Adrenal gland (tissue), 5 donors: Measurements from ENCODE around the gene FRMD8.
A peak's percentile ranks its signal among the peaks of the same experiment; 100 is the strongest.

Source experiments
- POLR2A ChIP-seq, 2 donors: fragments of 450-650 bp; IDR thresholded peaks; one replicate each; pipeline ENCODE4 v1.6.1; 2017; ENCODE audit warnings: antibody characterized with exemption in 2 of 2, mild to moderate bottlenecking in 2 of 2, moderate library complexity in 1 of 2
- TF ChIP-seq, protein P1 (sequence below), 6 experiments: fragments of 450-650 bp in 4 of 6; fragments of 200-600 bp in 2 of 6; sonication (generic) in 1 of 6; IDR thresholded peaks; 1 replicate in 5 of 6; 2 replicates in 1 of 6; pipeline versions ENCODE4 v1.5.1 to v1.8.0; 2016 to 2021; ENCODE audit warnings: antibody characterized with exemption in 6 of 6, mild to moderate bottlenecking in 2 of 6, moderate library complexity in 1 of 6
- donor health status: DM: no; HTN: no; CAD: no.

DNA sequence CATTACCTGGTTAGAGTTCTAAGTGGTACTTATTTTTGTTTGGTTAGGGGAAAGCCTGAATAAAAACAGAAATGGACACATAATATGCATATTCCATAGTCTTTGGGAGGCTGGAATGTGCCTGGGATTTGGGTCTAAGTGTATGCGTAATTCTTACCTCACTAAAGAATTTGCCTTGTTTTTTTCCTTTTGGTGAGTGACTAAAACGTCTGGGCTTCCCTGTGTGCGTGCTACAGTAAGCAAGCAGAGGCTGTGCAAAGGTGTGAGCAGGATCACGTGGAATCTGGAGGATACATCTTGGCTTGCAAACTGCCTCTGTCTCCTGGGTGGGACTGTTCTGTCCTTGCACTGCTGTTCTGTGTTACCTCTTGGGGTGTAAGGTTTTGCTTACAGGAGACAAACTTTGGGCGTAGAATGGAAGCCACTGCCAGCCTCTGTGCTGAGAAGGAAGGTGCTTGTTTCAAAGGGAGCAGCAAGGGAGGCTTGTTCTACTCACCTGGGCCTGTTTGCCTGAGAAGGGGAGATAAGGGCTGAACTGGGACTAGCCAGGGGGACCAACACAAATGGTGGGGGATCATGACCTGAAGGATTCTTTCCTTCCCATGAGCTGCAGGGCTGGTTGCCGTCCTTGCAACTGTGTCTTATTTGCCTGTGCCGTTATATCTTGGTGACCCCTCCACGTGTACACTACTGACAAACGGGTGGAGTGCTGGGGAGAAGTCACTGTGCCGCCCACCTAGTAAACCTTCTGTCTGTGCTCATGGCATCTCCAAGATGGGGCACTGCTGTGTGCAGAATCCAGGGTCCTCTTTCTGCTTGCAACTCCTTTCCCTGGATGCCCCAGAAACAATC lies 40.6 kb downstream of the FRMD8 start:
- TF ChIP-seq, protein P1, sequence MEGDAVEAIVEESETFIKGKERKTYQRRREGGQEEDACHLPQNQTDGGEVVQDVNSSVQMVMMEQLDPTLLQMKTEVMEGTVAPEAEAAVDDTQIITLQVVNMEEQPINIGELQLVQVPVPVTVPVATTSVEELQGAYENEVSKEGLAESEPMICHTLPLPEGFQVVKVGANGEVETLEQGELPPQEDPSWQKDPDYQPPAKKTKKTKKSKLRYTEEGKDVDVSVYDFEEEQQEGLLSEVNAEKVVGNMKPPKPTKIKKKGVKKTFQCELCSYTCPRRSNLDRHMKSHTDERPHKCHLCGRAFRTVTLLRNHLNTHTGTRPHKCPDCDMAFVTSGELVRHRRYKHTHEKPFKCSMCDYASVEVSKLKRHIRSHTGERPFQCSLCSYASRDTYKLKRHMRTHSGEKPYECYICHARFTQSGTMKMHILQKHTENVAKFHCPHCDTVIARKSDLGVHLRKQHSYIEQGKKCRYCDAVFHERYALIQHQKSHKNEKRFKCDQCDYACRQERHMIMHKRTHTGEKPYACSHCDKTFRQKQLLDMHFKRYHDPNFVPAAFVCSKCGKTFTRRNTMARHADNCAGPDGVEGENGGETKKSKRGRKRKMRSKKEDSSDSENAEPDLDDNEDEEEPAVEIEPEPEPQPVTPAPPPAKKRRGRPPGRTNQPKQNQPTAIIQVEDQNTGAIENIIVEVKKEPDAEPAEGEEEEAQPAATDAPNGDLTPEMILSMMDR (IDR thresholded peaks at IDR 0.05), result no peak
- TF ChIP-seq POLR2A (IDR thresholded peaks at IDR 0.05), result peak in 1 of 2 donors; percentile 70
